ENCODE data around the gene ZBTB21.

DNA sequence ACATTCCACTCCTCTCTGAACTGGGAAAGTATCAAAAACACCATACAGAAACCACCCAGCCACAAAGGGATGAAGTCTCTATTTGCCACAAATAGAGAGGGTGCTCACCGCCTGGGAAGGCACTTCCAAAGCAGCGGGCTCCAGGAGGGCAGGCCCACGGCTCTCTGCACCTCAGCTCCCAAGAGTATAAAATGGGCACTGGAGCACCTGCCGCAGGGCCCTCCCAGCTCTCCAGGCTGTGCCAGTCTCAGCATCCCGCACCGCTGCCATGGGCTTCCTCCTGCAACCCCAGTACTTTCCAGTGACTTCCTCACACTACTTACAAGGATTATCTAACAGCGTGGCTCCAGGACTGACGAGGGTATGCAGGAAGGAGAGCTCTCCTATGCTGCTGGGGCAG, 70.8 kb downstream of the ZBTB21 start:
- TF ChIP-seq, protein P1, sequence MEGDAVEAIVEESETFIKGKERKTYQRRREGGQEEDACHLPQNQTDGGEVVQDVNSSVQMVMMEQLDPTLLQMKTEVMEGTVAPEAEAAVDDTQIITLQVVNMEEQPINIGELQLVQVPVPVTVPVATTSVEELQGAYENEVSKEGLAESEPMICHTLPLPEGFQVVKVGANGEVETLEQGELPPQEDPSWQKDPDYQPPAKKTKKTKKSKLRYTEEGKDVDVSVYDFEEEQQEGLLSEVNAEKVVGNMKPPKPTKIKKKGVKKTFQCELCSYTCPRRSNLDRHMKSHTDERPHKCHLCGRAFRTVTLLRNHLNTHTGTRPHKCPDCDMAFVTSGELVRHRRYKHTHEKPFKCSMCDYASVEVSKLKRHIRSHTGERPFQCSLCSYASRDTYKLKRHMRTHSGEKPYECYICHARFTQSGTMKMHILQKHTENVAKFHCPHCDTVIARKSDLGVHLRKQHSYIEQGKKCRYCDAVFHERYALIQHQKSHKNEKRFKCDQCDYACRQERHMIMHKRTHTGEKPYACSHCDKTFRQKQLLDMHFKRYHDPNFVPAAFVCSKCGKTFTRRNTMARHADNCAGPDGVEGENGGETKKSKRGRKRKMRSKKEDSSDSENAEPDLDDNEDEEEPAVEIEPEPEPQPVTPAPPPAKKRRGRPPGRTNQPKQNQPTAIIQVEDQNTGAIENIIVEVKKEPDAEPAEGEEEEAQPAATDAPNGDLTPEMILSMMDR (IDR thresholded peaks at IDR 0.05; ENCODE audit: low read depth, low read length): no peak
- no peak for TF ChIP-seq EZH2phosphoT487 (IDR thresholded peaks at IDR 0.05; ENCODE audit: low read depth)

Data from OCI-LY3 (cell line).